Endodermal cell (in vitro differentiated cells): ENCODE data around the gene TACR1. TPM values are rescaled to one million over a fixed set of nuclear protein-coding genes. Genes with fewer than 3 reads are reported as not detected.
"Not testable (repeated sequence)": the region's sequence is repeated elsewhere in the genome, so short reads cannot be mapped to it uniquely, and the experiment has no call there.

Source experiments
- DNase-seq: peaks from one replicate; pipeline ENCODE4 v3.0.0-alpha.2; 2017
- H3K27ac ChIP-seq: 2 replicates; pipeline ENCODE4 v1.5.1; 2013; ENCODE audit warnings: mild to moderate bottlenecking, low read depth, low read length, moderate library complexity
- H3K27me3 ChIP-seq: 2 replicates; pipeline ENCODE4 v1.6.1; 2013; ENCODE audit warnings: mild to moderate bottlenecking, low read length, moderate library complexity; ENCODE audit not compliant: insufficient read depth, control insufficient read depth, poor library complexity, severe bottlenecking
- H3K36me3 ChIP-seq: 2 replicates; pipeline ENCODE4 v1.7.0; 2013; ENCODE audit warnings: mild to moderate bottlenecking, low read length, moderate library complexity; ENCODE audit not compliant: control insufficient read depth, insufficient read depth
- H3K4me1 ChIP-seq: one replicate; pipeline ENCODE4 v1.7.0; 2013; ENCODE audit warnings: low read length; ENCODE audit not compliant: control insufficient read depth, insufficient read depth
- H3K4me3 ChIP-seq: 2 replicates; pipeline ENCODE4 v1.5.1; 2013; ENCODE audit warnings: mild to moderate bottlenecking, low read length, moderate library complexity
- H3K9ac ChIP-seq: 2 replicates; pipeline ENCODE4 v1.6.1; 2013; ENCODE audit warnings: mild to moderate bottlenecking, low read length, moderate library complexity; ENCODE audit not compliant: poor library complexity, severe bottlenecking; ENCODE audit errors: extremely low read depth
- H3K9me3 ChIP-seq: 2 replicates; pipeline ENCODE4 v1.6.1; 2013; ENCODE audit warnings: mild to moderate bottlenecking, low read length, moderate library complexity; ENCODE audit not compliant: control insufficient read depth
- H3K27ac Mint-ChIP-seq: 2 replicates; pipeline ENCODE4 v1.8.0; 2020; ENCODE audit warnings: mixed read lengths
- H3K27me3 Mint-ChIP-seq: 2 replicates; pipeline ENCODE4 v1.8.0; 2021; ENCODE audit warnings: mild to moderate bottlenecking, mixed read lengths; ENCODE audit not compliant: insufficient read depth
- H3K36me3 Mint-ChIP-seq: 2 replicates; pipeline ENCODE4 v1.8.0; 2020; ENCODE audit warnings: low read depth, mixed read lengths
- H3K4me1 Mint-ChIP-seq: 2 replicates; pipeline ENCODE4 v1.8.0; 2020; ENCODE audit warnings: mixed read lengths
- H3K4me3 Mint-ChIP-seq: 2 replicates; pipeline ENCODE4 v1.8.0; 2020; ENCODE audit warnings: mild to moderate bottlenecking, moderate library complexity, mixed read lengths
- H3K9me3 Mint-ChIP-seq: 2 replicates; pipeline ENCODE4 v1.8.0; 2020; ENCODE audit warnings: mild to moderate bottlenecking, mixed read lengths
- WGBS, 2 experiments: methylation state at CpG; one replicate each; pipeline versions ENCODE4 v1.1.5 to v1.1.7; 2013; ENCODE audit warnings: missing lambda C conversion rate in 2 of 2, mixed read lengths in 1 of 2; ENCODE audit not compliant: insufficient coverage in 1 of 2, insufficient read length in 1 of 2; 5-methylcytosine and 5-hydroxymethylcytosine counted together
- total RNA-seq, 2 donors: library from RNA; stranded (reverse); fragmentation: NEBNext Ultra II Directional in 1 of 2; extraction: Animal tissue kit (Norgen Biotek cat#: 25700) in 1 of 2; gene quantifications; 2 replicates in 1 of 2; 3 replicates in 1 of 2; pipeline ENCODE4 v1.2.1, GENCODE V29; 2021
- TF ChIP-seq, protein P1 (sequence below): fragments of 200-600 bp; sonication (generic); conservative IDR thresholded peaks from 2 replicates; pipeline ENCODE4 v1.5.0; 2021; ENCODE audit warnings: antibody characterized with exemption, mild to moderate bottlenecking

The TACR1 gene
- total RNA-seq, 2 donors from 2014 or later: 0.09 to 0.69 TPM

DNA sequence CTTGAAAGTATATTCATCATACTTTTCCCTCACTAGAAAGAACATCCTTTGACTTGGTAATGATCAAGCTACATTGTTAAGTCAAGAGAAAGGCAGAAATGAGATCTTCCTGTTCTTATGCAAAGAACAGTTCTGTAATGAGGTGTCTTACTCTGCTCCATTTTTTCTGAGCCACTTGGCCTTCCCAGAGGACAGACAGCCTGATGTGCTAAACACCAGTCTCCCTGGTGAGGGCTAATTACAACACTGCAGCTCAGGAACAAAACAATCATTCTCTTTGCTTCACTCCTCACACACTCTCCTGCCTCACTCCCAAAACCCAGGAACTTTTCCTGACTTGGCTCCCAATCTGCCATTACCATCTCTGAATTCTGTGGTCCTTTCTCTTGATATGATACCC, 25.6 kb downstream of the TACR1 start:
- Histone ChIP-seq H3K4me3 (no peak overlapping the region), H3K4me1 (no peaks in the 10 kb centered on the region), H3K36me3 (no peaks in the 10 kb centered on the region), H3K9me3 (peaks cover 22% of the 10 kb centered on the region), H3K9ac (no peak overlapping the region), H3K27me3 (peaks cover 98% of the 10 kb centered on the region), H3K27ac (no peak overlapping the region)
- TF ChIP-seq, protein P1, sequence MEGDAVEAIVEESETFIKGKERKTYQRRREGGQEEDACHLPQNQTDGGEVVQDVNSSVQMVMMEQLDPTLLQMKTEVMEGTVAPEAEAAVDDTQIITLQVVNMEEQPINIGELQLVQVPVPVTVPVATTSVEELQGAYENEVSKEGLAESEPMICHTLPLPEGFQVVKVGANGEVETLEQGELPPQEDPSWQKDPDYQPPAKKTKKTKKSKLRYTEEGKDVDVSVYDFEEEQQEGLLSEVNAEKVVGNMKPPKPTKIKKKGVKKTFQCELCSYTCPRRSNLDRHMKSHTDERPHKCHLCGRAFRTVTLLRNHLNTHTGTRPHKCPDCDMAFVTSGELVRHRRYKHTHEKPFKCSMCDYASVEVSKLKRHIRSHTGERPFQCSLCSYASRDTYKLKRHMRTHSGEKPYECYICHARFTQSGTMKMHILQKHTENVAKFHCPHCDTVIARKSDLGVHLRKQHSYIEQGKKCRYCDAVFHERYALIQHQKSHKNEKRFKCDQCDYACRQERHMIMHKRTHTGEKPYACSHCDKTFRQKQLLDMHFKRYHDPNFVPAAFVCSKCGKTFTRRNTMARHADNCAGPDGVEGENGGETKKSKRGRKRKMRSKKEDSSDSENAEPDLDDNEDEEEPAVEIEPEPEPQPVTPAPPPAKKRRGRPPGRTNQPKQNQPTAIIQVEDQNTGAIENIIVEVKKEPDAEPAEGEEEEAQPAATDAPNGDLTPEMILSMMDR: no peak
- Mint-ChIP-seq H3K27ac (no peak overlapping the region), H3K4me1 (peaks cover 23% of the 10 kb centered on the region), H3K9me3 (peaks cover 16% of the 10 kb centered on the region), H3K4me3 (no peak overlapping the region), H3K27me3 (peaks cover 63% of the 10 kb centered on the region), H3K36me3 (no peaks in the 10 kb centered on the region)
- no peak for DNase-seq

DNA sequence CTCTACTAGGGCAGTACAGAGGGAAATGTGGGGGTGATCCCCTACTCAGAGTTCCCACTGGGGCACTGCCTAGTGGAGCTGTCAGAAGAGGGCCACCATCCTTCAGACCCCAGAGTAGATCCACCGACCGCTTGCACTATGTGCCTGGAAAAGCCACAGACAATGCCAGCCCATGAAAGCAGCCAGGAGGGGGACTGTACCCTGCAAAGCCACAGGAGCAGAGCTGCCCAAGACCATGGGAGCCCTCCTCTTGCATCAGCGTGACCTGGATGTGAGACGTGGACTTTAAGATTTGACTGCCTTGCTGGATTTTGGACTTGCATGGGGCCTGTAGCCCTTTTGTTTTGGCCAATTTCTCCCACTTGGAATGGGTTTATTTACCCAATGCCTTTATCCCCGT, 27.9 kb downstream of the TACR1 start:
- peaks cover 23% of the 10 kb centered on the region for H3K4me1 Mint-ChIP-seq
- H3K9me3 ChIP-seq: peaks cover 22% of the 10 kb centered on the region

DNA sequence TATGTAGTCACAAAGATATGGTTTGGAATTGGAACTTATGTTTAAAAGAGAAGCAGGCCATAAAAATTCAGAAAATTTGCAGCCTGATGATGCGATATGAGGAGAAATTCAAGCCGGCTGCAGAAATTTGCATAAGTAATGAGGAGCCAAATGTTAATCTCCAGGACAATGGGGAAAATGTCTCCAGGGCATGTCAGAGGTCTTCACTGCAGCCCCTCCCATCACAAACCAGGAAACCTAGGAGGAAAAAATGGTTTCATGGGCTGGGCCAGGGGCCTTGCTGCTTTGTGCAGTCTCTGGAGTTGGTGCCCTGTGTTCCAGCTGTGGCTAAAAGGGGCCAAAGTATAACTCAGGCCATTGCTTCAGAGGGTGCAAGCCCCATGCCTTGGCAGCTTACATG, 28.4 kb downstream of the TACR1 start:
- no peak for DNase-seq
- Histone ChIP-seq H3K9ac (no peak overlapping the region), H3K9me3 (peaks cover 22% of the 10 kb centered on the region), H3K4me3 (no peak overlapping the region), H3K27ac (no peak overlapping the region), H3K4me1 (peaks cover 2% of the 10 kb centered on the region), H3K36me3 (no peaks in the 10 kb centered on the region), H3K27me3 (peaks cover 93% of the 10 kb centered on the region)
- Mint-ChIP-seq H3K27ac (no peak overlapping the region), H3K9me3 (peaks cover 18% of the 10 kb centered on the region), H3K36me3 (no peaks in the 10 kb centered on the region), H3K4me3 (no peak overlapping the region), H3K27me3 (peaks cover 74% of the 10 kb centered on the region), H3K4me1 (peaks cover 23% of the 10 kb centered on the region)
- TF ChIP-seq, protein P1: no peak
- WGBS, 2 experiments: 88 to 91% methylated on average over 2 of the region's 2 CpGs

More for the DNA sequence above, 27.9 kb downstream of the TACR1 start:
- H3K4me1 ChIP-seq, H3K36me3 Mint-ChIP-seq, H3K36me3 ChIP-seq, H3K27ac ChIP-seq, H3K4me3 Mint-ChIP-seq, DNase-seq, H3K27ac Mint-ChIP-seq, H3K4me3 ChIP-seq, H3K9ac ChIP-seq: not testable (repeated sequence)
- peaks cover 18% of the 10 kb centered on the region for H3K9me3 Mint-ChIP-seq
- peaks cover 72% of the 10 kb centered on the region for H3K27me3 Mint-ChIP-seq
- H3K27me3 ChIP-seq: peaks cover 93% of the 10 kb centered on the region
- WGBS, 2 experiments: 95 to 97% methylated on average over 4 to 5 of the region's 5 CpGs

DNA sequence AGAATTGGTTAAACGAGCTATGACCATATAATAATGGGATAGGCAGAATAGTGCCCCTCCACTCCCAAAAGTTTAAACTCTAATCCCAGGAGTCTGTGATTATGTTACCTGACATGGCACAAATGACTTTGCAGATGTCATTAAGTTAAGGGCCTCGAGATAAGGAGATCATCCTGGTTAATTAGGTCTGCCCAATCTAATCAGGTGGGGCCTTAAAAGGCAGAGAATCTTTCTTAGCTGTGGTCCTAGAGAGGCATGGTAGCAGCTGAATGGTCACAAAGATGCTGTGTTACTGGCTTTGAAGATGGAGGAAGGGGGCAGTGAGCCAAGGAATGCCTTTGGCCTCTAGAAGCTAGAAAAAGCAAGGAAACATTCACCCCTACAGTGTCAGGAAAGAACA, 31.1 kb downstream of the TACR1 start:
- H3K27ac Mint-ChIP-seq: no peak overlapping the region
- whole genome bisulfite sequencing, 2 experiments: 67 to 74% methylated on average over 1 to 2 of the region's 2 CpGs
- Histone ChIP-seq H3K4me1 (peaks cover 2% of the 10 kb centered on the region), H3K9me3 (peaks cover 22% of the 10 kb centered on the region), H3K36me3 (no peaks in the 10 kb centered on the region), H3K27me3 (peaks cover 91% of the 10 kb centered on the region), H3K4me3 (no peak overlapping the region), H3K27ac (no peak overlapping the region), H3K9ac (no peak overlapping the region)
- peaks cover 64% of the 10 kb centered on the region for H3K27me3 Mint-ChIP-seq
- H3K4me3 Mint-ChIP-seq: no peak overlapping the region
- no peaks in the 10 kb centered on the region for H3K4me1 Mint-ChIP-seq
- TF ChIP-seq, protein P1: no peak
- H3K36me3 Mint-ChIP-seq: no peaks in the 10 kb centered on the region
- H3K9me3 Mint-ChIP-seq: peaks cover 18% of the 10 kb centered on the region
- DNase-seq: no peak
